ENCODE results near the gene HS3ST1.

- TF ChIP-seq CTCF (IDR thresholded peaks at IDR 0.05; ENCODE audit: low read depth, low read length) (no peak), EZH2phosphoT487 (IDR thresholded peaks at IDR 0.05; ENCODE audit: low read depth) (no peak)
Measured at GRCh38 chr4:11455201-11455835, 26.6 kb upstream of the HS3ST1 start.

All from OCI-LY3 (cell line).